H7 (cell line): Measurements from ENCODE around the gene SORBS1. TPM values are rescaled to one million over a fixed set of nuclear protein-coding genes. Genes with fewer than 3 reads are reported as not detected.

ENCODE experiments used
- DNase-seq: peaks from one replicate; pipeline ENCODE4 v3.0.0; 2012
- H3K27me3 ChIP-seq: 2 replicates; pipeline ENCODE4 v1.6.0; 2011; ENCODE audit warnings: mild to moderate bottlenecking, low read length; ENCODE audit not compliant: control insufficient read depth, insufficient read depth
- H3K36me3 ChIP-seq: replicated peaks from 2 replicates; pipeline ENCODE4 v1.5.1; 2011; ENCODE audit warnings: low read length; ENCODE audit not compliant: control insufficient read depth, insufficient read depth
- H3K4me3 ChIP-seq: 2 replicates; pipeline ENCODE4 v1.5.1; 2011; ENCODE audit warnings: low read depth, mild to moderate bottlenecking, control low read depth, low read length, moderate library complexity; ENCODE audit not compliant: insufficient read depth
- total RNA-seq: library from RNA; depleted of rRNA; stranded (reverse); fragments of >200 nt; shearing (Covaris generic); gene quantifications from 2 replicates; pipeline ENCODE4 v1.2.3, GENCODE V29; 2014

SORBS1 gene
- total RNA-seq, 1 experiment from 2014 or later: 10.2 TPM

DNA sequence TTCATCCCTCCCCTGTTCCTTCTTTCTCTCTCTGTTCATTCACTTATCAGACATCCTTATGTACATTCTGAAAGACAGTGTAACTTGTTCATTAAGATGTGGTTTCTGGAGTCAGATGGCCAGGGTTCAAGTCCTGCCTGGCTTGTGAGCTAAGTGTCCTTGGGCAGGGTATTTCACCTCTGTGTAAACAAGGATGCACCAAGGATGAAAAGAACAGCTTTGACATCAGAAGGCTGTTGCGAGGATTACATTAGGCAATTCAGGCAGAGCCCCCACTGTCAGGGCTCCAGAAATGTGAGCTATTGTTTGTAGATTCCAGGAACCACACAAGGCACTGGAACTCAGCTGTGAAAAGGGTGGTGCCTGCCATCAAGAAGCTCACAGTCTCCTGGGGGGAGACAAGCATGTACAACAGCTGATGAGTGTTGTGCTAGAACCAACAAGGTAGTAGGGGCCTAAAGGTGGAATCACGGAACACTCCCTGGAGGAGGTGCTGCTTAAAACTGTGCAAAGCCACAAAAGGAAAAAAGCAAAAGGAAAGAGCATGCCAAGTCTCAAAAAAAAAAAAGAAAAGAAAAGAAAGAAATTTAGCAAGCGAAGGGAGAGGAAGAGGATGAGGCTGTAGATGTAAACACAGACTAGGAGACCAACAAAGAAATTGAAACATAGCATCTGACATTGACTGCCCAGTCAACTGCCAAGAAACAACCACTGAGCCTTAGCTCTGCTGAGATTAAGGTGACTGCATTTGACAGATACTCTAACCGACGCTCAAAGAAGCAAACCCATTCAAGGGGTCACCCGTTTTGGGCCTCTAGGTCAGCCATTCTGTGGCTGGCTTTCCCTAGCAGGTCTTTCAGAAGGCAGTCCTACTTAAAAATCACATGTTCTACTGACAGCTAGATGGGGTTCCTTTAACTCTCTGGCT lies 282.8 kb downstream of the SORBS1 start:
- H3K4me3 ChIP-seq: no peak overlapping the region
- DNase-seq: no peak
- no peaks in the 10 kb centered on the region for H3K36me3 ChIP-seq

GRCh38 chr10:95277614-95278013 lies 283.6 kb downstream of the SORBS1 start:
- no peak for DNase-seq
- no peaks in the 10 kb centered on the region for H3K36me3 ChIP-seq
- no peaks in the 10 kb centered on the region for H3K27me3 ChIP-seq
- no peak overlapping the region for H3K4me3 ChIP-seq

More for the DNA sequence above, 282.8 kb downstream of the SORBS1 start:
- no peaks in the 10 kb centered on the region for H3K27me3 ChIP-seq

DNA sequence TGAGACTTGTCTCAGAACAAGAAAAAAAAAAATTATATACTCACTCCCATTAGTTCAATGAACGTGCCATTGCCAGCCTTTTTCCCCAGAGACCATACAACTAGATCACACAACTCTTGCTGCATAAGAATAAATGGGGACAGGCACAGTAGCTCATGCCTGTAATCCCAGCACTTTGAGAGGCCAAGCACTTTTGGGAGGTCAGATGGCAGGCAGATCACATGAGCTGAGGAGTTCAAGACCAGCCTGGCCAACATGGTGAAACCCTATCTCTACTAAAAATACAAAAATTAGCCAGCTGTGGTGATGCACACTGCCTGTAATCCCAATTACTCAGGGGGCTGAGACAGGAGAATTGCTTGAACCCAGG lies 284.0 kb downstream of the SORBS1 start:
- DNase-seq: no peak

DNA sequence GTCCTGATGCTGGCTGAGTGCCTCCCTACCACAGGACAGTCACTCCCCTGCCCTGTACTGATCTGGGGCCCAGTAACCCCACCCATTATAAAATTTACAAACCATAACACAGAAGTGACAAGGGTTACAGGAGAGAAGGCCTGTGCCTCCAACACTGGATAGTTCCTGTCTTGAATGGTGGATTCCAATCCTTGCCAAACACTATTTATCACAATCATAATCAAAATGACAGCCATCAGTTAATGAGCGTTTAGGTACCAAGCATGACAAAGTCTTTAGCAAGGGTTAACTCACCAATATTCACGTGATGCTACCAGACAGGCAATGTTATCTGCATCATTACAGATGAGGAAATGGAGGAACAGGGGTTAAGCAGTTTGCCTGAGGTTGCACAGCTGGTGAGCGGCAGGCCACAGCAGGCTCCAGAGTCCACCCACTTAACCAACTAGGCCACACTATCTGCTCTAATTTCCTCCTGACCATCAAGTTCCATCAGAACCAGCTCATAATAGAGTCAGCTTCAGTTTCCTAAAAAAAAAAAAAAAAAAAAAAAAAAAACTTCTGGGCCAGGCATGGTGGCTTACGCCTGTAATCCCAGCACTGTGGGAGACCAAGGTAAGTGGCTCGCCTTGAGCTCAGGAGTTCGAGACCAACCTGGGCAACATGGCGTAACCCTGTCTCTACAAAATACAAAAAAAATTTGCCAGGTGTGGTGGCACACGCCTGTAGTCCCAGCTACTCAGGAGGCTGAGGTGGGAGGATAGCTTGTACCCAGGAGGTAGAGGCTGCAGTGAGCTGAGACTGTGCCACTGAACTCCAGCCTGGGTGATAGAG lies 284.6 kb downstream of the SORBS1 start:
- no peak for DNase-seq
- Histone ChIP-seq H3K27me3 (no peaks in the 10 kb centered on the region), H3K36me3 (no peaks in the 10 kb centered on the region), H3K4me3 (no peak overlapping the region)

More for the DNA sequence above, 284.0 kb downstream of the SORBS1 start:
- Histone ChIP-seq H3K36me3 (no peaks in the 10 kb centered on the region), H3K27me3 (no peaks in the 10 kb centered on the region), H3K4me3 (no peak overlapping the region)

DNA sequence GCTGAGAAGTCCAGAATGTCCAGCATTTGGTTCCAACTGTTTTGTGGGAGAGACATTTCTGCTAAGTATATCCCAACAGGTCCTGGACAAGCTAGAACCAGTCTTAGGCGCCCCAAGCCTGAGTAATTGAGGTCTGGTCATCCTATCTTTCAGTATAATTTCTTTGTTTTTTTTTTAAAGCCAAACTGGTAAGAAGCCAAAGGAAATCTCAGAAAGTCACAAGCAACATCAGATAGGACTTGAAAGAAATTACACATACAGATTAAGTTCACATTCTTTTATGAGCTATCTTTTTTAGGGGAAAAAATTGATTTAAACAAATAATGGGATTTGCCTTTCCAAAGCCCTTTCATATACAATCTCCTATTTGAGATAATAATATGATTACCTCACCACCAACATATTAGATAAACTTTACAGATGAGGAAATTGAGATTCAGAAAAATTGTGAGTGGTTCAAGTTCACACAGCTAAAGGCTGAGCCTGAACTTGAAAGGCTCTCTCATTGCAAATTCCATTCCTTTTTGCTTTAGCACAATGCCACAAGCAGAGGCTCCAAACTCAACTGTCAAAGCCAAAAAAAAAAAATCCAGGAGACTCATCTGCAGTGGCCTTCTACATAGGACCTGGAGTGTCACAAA lies 285.3 kb downstream of the SORBS1 start:
- no peak for DNase-seq

DNA sequence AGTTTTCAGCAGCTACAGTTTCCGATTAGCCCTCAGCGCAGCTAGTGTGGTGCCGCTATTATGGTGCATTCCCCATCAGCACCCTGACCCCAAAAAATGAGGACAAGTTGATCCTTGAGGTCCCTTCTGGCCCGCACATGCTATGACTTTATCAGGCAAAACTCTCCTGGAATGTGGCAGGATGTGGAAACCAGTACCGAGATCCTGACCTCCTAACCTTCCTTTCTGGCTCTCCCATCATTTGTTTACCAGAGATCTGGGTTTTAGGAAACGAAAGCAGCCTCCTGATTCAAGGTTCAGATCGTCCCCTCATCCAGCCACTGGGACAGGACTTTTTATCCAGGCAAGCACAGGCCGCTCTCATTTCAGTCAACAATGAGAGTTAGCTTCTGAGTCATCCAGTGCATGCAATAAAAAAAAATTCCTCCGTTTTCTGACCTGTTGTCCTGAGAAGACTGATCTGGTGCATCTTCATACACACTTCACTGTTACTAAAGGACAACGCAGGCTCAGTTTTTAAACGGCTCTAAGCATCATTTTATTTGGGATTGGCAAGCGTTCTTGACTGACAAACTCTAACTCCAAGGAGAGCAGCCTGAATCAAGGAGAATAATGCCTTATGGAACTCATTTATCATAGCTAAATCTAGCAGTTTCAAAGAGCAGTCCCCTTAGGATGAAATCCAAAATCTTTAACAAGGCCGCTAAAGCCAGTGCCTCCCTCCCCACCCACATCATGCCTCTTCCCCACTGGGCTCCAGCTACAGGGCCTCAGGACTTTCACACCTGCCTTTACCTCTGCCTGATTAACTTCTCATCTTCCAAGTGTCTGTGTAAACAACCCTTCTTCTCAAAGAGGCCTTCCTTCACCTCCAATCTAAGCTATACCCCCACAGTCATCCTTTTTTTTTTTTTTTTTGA lies 287.5 kb downstream of the SORBS1 start:
- Histone ChIP-seq H3K4me3 (no peak overlapping the region), H3K36me3 (peaks cover 4% of the 10 kb centered on the region), H3K27me3 (no peaks in the 10 kb centered on the region)
- no peak for DNase-seq

More for the DNA sequence above, 285.3 kb downstream of the SORBS1 start:
- Histone ChIP-seq H3K27me3 (no peaks in the 10 kb centered on the region), H3K4me3 (no peak overlapping the region), H3K36me3 (peaks cover 1% of the 10 kb centered on the region; the same call in 1 of the 2 replicates)

GRCh38 chr10:95268438-95268837 lies 292.7 kb downstream of the SORBS1 start:
- DNase-seq: no peak
- H3K27me3 ChIP-seq: no peaks in the 10 kb centered on the region
- peaks cover 7% of the 10 kb centered on the region for H3K36me3 ChIP-seq
- H3K4me3 ChIP-seq: no peak overlapping the region

DNA sequence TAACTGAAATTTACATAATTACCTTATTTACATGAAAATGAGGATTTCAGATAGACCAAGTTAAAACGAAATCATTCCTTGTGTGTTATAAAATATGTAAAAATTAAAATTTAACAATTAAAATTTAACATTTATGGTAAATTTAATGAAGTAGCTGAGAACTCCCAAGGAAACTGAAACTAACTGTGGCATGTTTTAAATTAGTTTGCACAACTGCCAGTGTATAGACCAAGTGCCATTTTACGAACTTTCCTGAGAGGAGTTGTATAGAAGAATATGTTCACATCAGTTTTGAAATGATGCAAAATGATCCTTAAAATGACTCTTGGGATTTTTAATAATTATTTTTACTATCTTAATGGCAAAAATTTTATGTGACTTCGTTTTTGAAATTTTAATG lies 293.9 kb downstream of the SORBS1 start:
- Histone ChIP-seq H3K27me3 (no peaks in the 10 kb centered on the region), H3K4me3 (no peak overlapping the region), H3K36me3 (peaks cover 12% of the 10 kb centered on the region)
- no peak for DNase-seq

DNA sequence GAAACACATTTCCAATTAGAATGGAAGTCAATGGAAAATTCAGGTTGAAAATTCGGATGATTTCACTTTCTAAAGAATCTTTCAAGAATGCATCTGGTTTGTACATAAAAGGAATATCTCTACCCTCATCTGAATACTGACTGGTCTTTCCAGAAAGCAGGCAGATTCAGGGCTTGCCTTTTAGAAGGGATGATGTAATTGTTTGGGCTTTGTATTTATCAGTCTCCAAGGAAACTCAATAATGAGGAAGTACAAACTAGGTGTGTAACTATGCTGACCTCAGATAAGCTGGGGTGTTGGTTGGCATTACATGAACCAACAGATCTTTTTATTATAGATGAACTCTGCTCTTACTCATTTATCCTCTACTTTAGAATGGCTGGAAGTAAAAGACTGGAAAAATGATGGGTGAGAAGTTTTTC lies 294.5 kb downstream of the SORBS1 start:
- H3K36me3 ChIP-seq: peaks cover 12% of the 10 kb centered on the region
- no peaks in the 10 kb centered on the region for H3K27me3 ChIP-seq
- H3K4me3 ChIP-seq: no peak overlapping the region
- DNase-seq: no peak

- Histone ChIP-seq H3K27me3 (no peaks in the 10 kb centered on the region), H3K36me3 (peaks cover 14% of the 10 kb centered on the region), H3K4me3 (no peak overlapping the region)
- no peak for DNase-seq
These were observed 295.6 kb downstream of the SORBS1 start for GRCh38 chr10:95265572-95265971.

DNA sequence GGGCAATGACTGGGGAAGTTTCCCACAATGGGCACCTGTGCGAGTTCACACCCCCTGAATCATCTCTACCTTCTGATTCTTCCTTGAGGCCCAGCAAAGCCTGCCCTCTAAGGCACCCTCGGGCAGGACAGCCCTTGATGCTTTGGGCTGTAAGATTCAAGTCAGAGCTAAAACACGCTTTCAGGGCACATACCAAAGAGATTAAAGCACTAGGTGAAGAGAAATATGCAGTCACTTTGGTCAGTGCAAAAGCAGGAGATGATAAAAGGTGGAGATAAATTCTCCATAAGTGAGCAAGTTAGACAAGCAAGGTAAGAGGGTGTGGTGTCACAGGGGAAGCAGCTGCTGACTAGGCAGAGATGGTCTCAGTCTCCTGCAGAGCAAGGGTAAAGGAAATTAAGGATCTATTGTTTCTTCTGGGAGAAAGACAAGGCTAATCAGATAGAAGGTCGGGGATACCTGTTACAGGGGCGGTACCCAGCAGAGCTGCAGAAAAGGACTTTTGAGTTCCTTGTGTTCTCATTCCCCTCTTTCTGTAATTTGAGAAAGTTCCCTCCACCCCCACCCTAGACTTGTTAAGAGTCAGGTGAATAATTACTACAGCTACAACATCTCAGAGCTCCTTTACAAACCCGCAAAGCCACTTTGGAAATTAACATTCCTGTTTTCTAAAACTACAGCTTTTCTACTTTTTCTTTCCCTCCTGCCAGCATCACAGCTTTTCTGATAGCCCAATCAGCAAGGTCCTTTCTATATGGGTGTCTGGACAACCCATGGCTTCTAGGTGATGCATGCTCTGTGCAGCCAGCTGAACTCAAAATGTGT lies 296.7 kb downstream of the SORBS1 start:
- Histone ChIP-seq H3K4me3 (no peak overlapping the region), H3K27me3 (no peaks in the 10 kb centered on the region), H3K36me3 (peaks cover 19% of the 10 kb centered on the region)
- DNase-seq: peak; percentile 68

- H3K36me3 ChIP-seq: peaks cover 19% of the 10 kb centered on the region
- H3K4me3 ChIP-seq: no peak overlapping the region
- no peaks in the 10 kb centered on the region for H3K27me3 ChIP-seq
- DNase-seq: no peak
These were observed 297.3 kb downstream of the SORBS1 start for GRCh38 chr10:95263864-95264226.
